Erythroblast (primary cell): ENCODE data around the gene GPR152.

Experiments used
- GATA1 ChIP-seq: IDR thresholded peaks from 2 replicates; pipeline ENCODE4 v1.6.1; 2011; ENCODE audit warnings: low read depth, mild to moderate bottlenecking, control low read depth, low read length, moderate library complexity
- POLR2A ChIP-seq: IDR thresholded peaks from 2 replicates; pipeline ENCODE4 v1.6.1; 2011; ENCODE audit warnings: mild to moderate bottlenecking, low read length

GRCh38 chr11:67433536-67434394, 18.8 kb downstream of the GPR152 start:
- no peak for TF ChIP-seq POLR2A
- no peak for TF ChIP-seq GATA1
